ENCODE measurements around the gene ZNF830. TPM values are rescaled to one million over a fixed set of nuclear protein-coding genes. Genes with fewer than 3 reads are reported as not detected.

Gene ZNF830
- total and polyA plus RNA-seq, 2 donors (not counting 3 experiments of a cell fraction or from before 2014, with no cell fraction given), result 3.1 to 13.9 TPM

DNA sequence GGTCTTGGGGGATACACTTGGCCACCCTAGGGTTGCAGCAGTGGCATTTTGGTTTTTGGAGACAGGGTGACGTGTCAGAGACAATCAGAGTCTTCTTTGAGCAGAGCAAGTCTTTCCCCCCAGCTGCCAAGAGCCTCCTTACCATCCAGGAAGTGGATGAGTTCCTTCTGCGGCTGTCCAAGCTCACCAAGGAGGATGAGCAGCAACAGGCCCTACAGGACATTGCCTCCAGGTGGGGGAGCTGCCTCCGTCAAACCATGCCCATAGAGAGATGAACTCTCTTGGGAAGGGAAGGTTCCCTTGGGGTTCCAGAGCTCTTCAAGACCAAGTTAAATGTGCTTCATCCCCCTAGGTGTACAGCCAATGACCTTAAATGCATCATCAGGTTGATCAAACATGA lies 30.3 kb downstream of the ZNF830 start:
- dilution Hi-C loops (cut with MboI; ENCODE audit: extremely low pct_ligation_motif_present, low sequenced_read_pairs), result loop anchor here (25.0 kb wide), 1 partner anchor 121 kb away; the partner anchor contains the start of genes FNDC8 and RAD51D
- peaks cover 9 to 16% of the 10 kb centered on the region in 2 experiments for H3K36me3 ChIP-seq (ENCODE audit: control insufficient read depth in 2 of 2, extremely low read depth in 1 of 2, insufficient read depth in 2 of 2, low read length in 2 of 2)
- intact Hi-C loops (cut with micrococcal nuclease), result no loop called here

More for the DNA sequence above, 30.3 kb downstream of the ZNF830 start:
- no peak for TF ChIP-seq FOS (IDR thresholded peaks at IDR 0.05; ENCODE audit: borderline replicate concordance, insufficient read depth, low read length)
- TF ChIP-seq MAX (IDR thresholded peaks at IDR 0.05; ENCODE audit: insufficient read depth, insufficient read length), result no peak
- TF ChIP-seq CTCF (IDR thresholded peaks at IDR 0.05; ENCODE audit: extremely low read depth in 1 of 2, insufficient read depth in 1 of 2, low read depth in 1 of 2, low read length in 2 of 2), result no peak
- no peak for TF ChIP-seq GATA2 (IDR thresholded peaks at IDR 0.05; ENCODE audit: insufficient read depth, insufficient read length, low read depth, low read length)
- TF ChIP-seq JUN (IDR thresholded peaks at IDR 0.05; ENCODE audit: borderline replicate concordance, insufficient read depth, insufficient read length, low read depth), result no peak
- no peak for TF ChIP-seq MYC (IDR thresholded peaks at IDR 0.05; ENCODE audit: low read depth, low read length)
- TF ChIP-seq POLR2AphosphoS5 (IDR thresholded peaks at IDR 0.05; ENCODE audit: insufficient read depth, low read depth, low read length), result no peak
- TF ChIP-seq POLR2A (IDR thresholded peaks at IDR 0.05; ENCODE audit: low read depth, low read length), result no peak
- TF ChIP-seq EZH2 (IDR thresholded peaks at IDR 0.05; ENCODE audit: borderline replicate concordance, low read depth, low read length, severe bottlenecking), result no peak
- Histone ChIP-seq H3K27ac (ENCODE audit: insufficient read depth, low read depth, low read length) (no peak overlapping the region), H4K20me1 (replicated peaks; ENCODE audit: control insufficient read depth, extremely low read depth, insufficient read depth, low read length) (no peaks in the 10 kb centered on the region), H3K9me3 (replicated peaks; ENCODE audit: control insufficient read depth, insufficient read depth, low read length) (no peaks in the 10 kb centered on the region), H3K4me1 (ENCODE audit: control insufficient read depth, extremely low read depth, insufficient read depth, low read length) (no peaks in the 10 kb centered on the region), H2AFZ (ENCODE audit: low read depth, low read length) (no peak overlapping the region), H3K4me3 (replicated peaks in 1 of 3; ENCODE audit: insufficient read depth in 1 of 3, low read depth in 1 of 3, low read length in 3 of 3) (no peak overlapping the region), H3K4me2 (ENCODE audit: insufficient read depth, low read length) (no peak overlapping the region), H3K79me2 (ENCODE audit: control insufficient read depth, insufficient read depth, low read length) (no peaks in the 10 kb centered on the region), H3K27me3 (ENCODE audit: control insufficient read depth in 2 of 2, insufficient read depth in 2 of 2, low read length in 2 of 2) (no peaks in the 10 kb centered on the region), H3K9me1 (replicated peaks; ENCODE audit: control insufficient read depth, extremely low read depth, insufficient read depth, low read length) (no peaks in the 10 kb centered on the region), H3K9ac (replicated peaks; ENCODE audit: extremely low read depth, insufficient read depth, low read length) (no peak overlapping the region)
- DNase-seq (ENCODE audit: low read depth, low spot score), result no peak
- no TSS peak for BruUV-seq (replicated peaks)
- ChIA-PET POLR2A (interaction anchor here (0.7 kb wide), 1 partner anchor 10 kb away, joined by 3 read pairs; no protein-coding TSS in a partner anchor), CTCF (interaction anchor here (1.7 to 1.9 kb wide), 2 partner anchors 10 to 11 kb away, joined by 4 to 10 read pairs; partner anchors contain the start of gene LIG3)
- no peak for FAIRE-seq
